Activated T-helper 9 cell treated with anti-CD3 and anti-CD28 coated beads, Interleukin-2, amount 50 U/mL, for 16 hours (primary cell): Measurements from ENCODE around the gene SGSH.
"Not testable (repeated sequence)": the region's sequence is repeated elsewhere in the genome, so short reads cannot be mapped to it uniquely, and the experiment has no call there.

ENCODE experiments used
- DNase-seq: peaks from one replicate; pipeline ENCODE4 v3.0.0-alpha.2; 2020; ENCODE audit warnings: low read depth

SGSH gene

GRCh38 chr17:80210348-80211108, 9.6 kb downstream of the SGSH start:
- DNase-seq = no peak

GRCh38 chr17:80209765-80210164, 10.4 kb downstream of the SGSH start:
- no peak for DNase-seq

- DNase-seq = no peak
Observed at GRCh38 chr17:80208050-80208449, 12.1 kb downstream of the SGSH start.

DNA sequence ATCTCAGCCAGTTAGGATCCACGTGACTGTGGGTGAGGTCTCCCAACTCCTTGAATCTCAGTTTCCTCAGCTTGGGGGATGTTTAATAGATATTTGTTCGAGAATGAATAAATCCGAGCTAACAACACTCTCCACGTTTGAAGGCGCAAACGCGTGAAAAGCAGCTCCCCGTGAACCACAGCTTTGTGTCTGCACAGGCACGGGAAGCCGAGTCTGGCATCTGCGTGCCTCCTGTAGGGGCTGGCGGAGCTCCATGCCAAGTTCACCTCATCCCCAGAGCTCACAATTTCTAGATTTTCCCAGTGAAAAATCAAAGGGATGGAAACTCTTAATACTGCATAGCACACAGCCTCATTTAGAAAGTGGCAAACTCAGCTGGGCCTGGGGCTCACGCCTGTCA, 14.3 kb downstream of the SGSH start:
- no peak for DNase-seq

DNA sequence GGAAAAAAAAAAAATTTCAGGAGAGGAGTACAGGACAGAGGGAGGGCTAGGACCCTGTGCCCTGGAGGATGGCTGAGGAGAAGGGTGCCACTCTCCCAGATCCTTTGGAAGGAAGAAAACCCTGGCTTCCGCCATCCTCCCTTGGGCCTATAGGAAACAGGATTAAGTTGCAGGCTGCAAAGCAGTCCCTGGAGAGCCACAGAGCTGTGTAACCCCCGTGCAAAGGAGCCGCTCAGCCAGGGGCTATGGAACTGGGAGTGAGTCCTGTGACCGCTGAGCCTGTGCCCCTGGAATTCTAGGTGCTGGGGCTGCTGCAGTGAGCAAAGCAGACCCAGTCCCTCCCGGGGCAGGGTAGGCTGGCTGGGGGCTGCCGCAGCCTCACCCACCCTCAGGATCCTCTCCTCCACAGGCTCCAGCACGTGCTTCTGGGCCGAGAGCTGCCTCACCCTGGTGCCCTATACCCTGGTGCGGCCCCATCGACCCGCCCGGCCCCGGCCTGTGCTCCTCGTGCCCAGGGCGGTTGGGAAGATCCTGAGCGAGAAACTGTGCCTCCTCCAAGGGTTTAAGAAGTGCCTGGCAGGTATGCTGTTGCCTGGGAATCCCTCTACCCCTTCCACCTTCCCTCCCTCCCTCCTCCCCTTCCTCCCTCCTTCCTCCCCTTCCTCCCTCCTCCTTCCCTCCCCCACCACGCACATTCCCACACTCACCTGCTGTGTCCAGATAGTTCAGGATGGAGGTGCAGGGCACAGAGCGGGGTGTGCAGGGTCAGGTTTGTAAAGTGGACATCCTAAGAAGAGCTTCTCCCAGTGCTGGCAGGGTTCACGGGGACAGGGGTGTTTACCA, 15.3 kb downstream of the SGSH start:
- no peak for DNase-seq

DNA sequence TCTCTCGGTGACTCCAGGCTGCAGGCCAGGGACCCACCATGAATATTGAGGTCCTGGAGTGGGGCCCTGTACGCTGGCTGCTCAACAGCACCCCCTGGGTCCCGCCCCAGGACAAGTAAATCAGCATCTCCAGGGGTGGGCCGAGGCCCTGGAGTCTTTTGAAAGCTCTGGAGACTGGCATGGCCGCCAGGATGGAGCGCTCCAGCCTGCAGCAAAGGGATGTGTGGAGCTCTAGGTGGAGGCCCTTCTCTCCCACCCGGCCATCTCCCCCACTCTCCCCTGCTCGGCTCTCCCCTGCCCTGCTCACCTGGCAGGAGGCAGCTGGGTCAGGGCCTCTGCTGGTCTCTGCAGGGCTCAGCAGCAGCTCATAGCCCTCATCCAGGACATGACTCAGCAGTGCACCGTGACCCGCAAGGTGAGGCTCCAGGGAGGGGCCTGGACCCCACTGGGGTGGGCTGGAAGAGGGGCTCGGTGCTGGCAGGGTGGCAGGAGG, 16.6 kb downstream of the SGSH start:
- DNase-seq = no peak

GRCh38 chr17:80202197-80202596, 17.9 kb downstream of the SGSH start:
- DNase-seq = no peak

DNA sequence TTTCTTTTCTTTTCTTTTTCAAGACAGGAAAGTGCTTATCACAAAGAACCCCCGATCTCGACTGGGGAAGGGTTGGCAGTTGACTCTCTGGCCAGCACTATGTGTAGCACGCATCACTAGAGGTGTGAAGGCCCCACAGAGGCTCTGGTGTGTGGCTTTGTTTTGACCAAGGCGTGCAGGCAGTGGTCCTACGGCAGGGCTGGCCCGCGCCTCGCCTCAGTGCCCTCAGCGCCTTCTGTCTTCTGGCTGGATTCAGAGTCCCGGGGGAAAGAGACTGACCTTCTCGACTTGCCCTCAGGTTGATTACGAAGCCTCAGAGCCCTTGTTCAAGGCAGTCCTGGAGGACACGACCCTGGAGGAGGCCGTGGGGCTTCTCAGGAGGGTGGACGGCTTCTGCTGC, 18.7 kb downstream of the SGSH start:
- no peak for DNase-seq

- DNase-seq = not testable (repeated sequence)
Observed at GRCh38 chr17:80199295-80199694, 20.8 kb downstream of the SGSH start.

DNA sequence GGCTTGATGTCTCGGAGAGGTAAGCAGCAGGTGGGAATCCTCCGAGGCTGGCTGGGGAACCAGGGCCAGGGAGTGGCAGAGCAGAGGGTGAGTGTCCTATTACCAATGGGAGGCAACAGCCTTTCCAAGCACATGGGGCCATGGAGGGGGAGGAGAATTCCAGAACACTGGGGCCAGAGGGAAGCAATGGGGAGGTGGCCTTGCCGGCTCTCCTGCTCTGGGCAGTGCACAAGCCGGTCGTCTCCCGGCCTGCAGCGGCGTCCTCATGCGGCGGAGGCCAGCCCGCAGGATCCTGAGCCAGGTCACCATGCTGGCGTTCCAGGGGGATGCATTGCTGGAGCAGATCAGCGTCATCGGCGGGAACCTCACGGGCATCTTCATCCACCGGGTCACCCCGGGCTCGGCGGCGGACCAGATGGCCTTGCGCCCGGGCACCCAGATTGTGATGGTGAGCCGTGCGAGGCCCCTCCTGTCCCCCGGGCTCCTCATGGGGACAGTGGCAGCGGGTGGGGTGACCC, 21.9 kb downstream of the SGSH start:
- DNase-seq = no peak

- DNase-seq = no peak
Observed at GRCh38 chr17:80196652-80197051, 23.5 kb downstream of the SGSH start.

GRCh38 chr17:80195671-80196529, 24.2 kb downstream of the SGSH start:
- peak; percentile 56 for DNase-seq

GRCh38 chr17:80195141-80195540, 25.0 kb downstream of the SGSH start:
- DNase-seq = no peak

DNA sequence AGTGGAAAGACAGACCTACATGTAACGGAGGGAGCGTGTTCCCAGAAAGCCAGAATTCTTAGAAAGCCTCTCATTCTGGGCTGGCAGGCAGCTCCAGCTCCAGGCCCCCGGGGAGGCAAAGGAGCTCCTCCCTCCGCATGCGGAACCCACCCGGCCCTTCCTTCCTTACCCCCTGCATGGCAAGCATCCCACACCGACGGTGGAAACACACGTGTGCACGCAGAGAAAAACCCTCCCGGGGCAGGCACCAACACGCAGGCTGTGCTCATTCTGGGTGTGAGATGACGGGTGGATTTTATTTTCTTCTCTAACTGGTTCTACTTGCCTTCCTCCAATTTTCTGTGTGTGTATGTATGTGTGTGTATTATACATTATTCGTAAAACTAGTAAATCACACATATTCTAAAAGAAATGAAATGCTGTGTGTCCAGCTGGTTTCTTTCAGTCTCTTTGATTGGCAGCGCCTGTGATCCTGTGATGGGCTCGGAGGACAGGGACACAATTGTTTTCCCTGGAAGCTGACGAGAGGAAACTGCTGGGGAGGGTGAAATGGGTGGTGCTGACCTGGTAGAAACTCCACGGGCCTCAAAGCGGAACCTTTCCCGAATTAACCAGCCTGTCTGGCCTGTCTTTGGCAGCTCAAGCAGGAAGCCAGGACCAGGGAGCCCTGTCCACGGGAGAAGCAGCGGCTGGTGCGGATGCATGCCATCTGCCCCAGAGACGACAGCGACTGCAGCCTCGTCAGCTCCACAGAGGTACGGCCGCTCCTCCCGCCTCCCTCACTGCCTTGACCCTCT, 28.1 kb downstream of the SGSH start:
- no peak for DNase-seq

DNA sequence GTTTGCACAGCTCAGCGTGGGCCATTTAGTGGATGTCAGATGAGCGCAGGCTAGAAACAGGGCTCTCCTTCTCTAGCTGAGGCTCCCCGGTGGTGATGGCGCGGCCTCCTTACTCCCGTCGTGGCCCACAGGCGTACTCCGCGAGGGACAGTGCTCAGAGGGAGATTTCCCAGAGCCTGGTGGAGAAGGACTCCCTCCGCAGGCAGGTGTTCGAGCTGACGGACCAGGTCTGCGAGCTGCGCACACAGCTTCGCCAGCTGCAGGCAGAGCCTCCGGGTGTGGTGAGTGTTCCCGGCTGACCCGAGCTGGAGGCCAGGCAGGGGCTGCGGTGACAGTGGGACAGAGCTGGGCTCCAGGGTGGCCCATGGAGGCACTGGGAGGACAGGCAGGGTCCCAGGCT, 28.9 kb downstream of the SGSH start:
- DNase-seq = no peak

DNA sequence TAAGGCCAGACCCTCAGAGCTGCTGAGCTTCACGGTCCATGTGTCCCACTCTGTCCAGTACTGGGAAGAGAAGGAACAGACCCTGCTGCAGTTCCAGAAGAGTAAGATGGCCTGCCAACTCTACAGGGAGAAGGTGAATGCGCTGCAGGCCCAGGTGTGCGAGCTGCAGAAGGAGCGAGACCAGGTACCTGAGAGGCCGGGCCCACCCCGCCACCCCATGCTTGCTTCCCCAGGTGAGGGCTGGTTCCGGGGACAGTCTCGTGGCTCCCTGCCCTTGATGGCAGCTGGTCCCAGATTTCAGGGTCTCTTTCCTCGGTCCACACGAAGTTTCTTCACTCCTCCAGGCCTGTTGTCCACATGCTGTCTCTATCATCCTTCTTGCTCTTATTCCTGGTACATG, 29.4 kb downstream of the SGSH start:
- no peak for DNase-seq

DNA sequence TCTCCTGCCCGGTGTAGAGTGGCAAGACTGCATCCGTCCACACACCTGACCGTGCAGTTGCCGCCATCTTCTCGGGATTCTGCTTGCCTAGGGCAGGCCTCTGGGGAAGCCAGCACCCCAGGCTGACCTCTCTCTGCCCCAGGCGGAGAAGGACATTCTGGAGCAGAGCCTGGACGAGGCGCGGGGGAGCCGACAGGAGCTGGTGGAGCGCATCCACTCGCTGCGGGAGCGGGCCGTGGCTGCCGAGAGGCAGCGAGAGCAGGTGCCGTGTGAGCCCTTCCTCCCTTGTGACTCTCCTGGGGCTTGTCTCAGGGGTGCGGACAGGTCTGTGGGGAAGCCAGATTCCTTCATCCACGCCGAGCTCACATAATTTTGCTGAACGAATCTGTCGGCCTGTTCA, 30.5 kb downstream of the SGSH start:
- DNase-seq = no peak

DNA sequence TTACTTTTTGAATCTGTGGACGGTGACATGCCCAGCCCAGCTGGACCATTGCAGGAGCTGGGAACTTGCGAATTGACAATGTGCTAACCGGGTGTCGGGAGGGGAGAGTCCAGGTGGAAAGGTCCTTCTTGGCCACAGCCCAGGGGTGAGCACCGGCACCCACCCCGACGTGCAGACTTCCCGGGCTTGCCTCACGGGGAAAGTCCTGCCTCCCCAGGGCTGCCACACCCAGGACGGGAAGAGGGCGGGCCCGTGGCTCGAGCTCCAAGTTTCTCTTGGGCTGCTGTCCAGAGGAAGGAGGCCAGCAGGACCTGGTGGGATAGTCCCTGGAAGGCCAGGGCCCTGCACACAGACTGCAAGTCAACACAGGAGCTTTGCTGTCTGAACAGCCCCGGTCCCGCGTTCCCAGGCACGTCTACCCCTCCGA, 32.6 kb downstream of the SGSH start:
- DNase-seq = no peak

DNA sequence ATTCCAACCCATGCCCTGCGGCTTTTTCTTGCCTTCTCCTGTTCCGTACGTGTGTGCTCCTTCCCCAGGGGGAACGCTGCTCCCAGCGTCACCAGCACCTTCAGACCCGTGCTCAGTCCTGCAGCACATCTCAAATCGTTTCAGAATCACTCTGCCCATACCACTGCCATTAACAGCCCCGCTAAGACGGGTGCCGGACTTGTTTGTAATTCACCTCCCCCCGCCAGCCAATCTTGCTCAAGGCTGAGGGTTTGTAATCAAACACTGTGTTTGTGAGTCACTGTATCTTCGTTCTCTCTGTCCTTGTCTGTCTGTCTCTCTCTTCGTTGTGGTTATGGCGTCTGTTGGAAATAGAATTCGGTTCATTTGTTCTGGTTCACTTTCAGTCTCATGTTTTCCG, 33.0 kb downstream of the SGSH start:
- DNase-seq = no peak

- DNase-seq = no peak
Observed at GRCh38 chr17:80185968-80186367, 34.2 kb downstream of the SGSH start.

GRCh38 chr17:80184423-80184714, 35.8 kb downstream of the SGSH start:
- no peak for DNase-seq
